ENCODE measurements around the gene RABL3. TPM values are rescaled to one million over a fixed set of nuclear protein-coding genes. Genes with fewer than 3 reads are reported as not detected.
A peak's percentile ranks its signal among the peaks of the same experiment; 100 is the strongest.
"Not testable (repeated sequence)": the region's sequence is repeated elsewhere in the genome, so short reads cannot be mapped to it uniquely, and the experiment has no call there.

The RABL3 gene
- total RNA-seq, 2 experiments from 2014 or later = 28.8 to 37.1 TPM

DNA sequence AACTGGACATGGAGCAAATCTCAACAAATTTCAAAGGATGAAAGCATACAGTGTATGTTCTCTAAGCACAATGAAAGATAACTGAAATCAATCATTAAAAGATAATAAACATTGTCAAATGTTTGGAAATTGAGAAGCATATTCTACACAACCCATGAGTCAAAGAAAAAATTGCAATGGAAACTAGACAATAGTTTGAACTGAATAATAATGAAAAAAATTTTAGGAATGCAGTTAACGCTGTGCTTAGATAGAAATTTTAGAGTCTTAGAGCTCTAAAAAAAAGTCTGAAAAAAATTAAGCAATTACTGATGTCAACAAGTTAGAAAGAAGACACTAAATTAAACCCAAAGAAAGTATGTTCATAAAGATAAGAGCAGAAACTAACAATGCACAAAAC is 15.5 kb downstream of the RABL3 start:
- H3K9me3 Mint-ChIP-seq = peaks cover 3% of the 10 kb centered on the region
- no peak overlapping the region for H3K4me3 Mint-ChIP-seq
- no peak overlapping the region for H3K27ac Mint-ChIP-seq
- peaks cover 49% of the 10 kb centered on the region for H3K36me3 Mint-ChIP-seq (ENCODE audit: low read depth)
- TF ChIP-seq CTCF (IDR thresholded peaks at IDR 0.05) = no peak
- H3K4me1 Mint-ChIP-seq (ENCODE audit: low read depth) = no peaks in the 10 kb centered on the region
- no peaks in the 10 kb centered on the region for H3K27me3 Mint-ChIP-seq
- ATAC-seq = no peak
- POLR2A ChIA-PET = no interaction called here
- DNase-seq = no peak
- CTCF ChIA-PET = no interaction called here
- intact Hi-C loops (cut with micrococcal nuclease) = no loop called here

DNA sequence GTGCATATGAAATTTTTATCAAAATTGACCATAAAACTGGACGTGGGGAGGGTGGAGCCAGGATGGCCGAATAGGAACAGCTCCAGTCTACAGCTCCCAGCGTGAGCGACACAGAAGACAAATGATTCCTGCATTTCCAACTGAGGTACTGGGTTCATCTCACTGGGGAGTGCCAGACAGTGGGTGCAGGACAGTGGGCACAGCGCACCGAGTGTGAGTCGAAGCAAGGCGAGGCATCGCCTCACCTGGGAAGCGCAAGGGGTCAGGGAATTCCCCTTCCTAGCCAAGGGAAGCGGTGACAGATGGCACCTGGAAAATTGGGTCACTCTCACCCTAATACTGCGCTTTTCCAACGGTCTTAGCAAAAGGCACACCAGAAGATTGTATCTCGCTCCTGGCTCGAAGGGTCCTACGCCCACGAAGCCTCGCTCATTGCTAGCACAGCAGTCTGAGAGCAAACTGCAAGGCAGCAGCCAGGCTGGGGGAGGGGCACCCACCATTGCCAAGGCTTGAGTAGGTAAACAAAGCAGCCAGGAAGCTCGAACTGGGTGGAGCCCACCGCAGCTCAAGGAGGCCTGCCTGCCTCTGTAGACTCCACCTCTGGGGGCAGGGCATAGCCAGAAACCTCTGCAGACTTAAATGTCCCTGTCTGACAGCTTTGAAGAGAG is 23.0 kb downstream of the RABL3 start:
- H3K27me3 Mint-ChIP-seq; POLR2A ChIA-PET; H3K9me3 Mint-ChIP-seq; CTCF ChIA-PET; intact Hi-C loops (cut with micrococcal nuclease); ATAC-seq: not testable (repeated sequence)
- H3K27ac Mint-ChIP-seq = peak overlapping the region; percentile 76
- peaks cover 37% of the 10 kb centered on the region for H3K36me3 Mint-ChIP-seq (ENCODE audit: low read depth)
- DNase-seq = peak; percentile 87
- H3K4me1 Mint-ChIP-seq (ENCODE audit: low read depth) = peaks cover 42% of the 10 kb centered on the region
- H3K4me3 Mint-ChIP-seq = peak overlapping the region; percentile 52

DNA sequence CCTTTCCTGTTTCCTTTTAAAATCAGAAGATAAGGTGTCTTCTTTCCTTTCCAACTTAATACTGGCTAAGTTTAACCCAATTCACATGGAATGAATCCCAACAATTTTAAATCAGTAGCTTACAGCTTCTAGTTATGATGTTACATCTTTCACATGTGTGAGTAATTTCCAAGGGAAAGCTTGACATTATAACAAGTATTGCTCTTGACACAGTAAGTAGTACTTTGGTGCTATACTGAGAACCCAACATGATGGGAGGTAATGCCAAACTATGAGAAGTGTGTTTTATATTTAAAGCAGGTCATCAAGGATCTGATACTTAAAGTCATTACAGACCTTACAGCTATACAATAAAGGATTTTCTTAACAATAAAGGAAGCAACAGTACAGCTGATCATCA is 29.1 kb downstream of the RABL3 start:
- ATAC-seq (no peak), DNase-seq (no peak)
- ChIA-PET CTCF (no interaction called here), POLR2A (no interaction called here)
- intact Hi-C loops (cut with micrococcal nuclease) = no loop called here
- Mint-ChIP-seq H3K27me3 (no peaks in the 10 kb centered on the region), H3K4me1 (ENCODE audit: low read depth) (peaks cover 13% of the 10 kb centered on the region), H3K27ac (no peak overlapping the region), H3K36me3 (ENCODE audit: low read depth) (peaks cover 4% of the 10 kb centered on the region), H3K4me3 (no peak overlapping the region), H3K9me3 (no peaks in the 10 kb centered on the region)
- TF ChIP-seq CTCF (IDR thresholded peaks at IDR 0.05) = no peak

DNA sequence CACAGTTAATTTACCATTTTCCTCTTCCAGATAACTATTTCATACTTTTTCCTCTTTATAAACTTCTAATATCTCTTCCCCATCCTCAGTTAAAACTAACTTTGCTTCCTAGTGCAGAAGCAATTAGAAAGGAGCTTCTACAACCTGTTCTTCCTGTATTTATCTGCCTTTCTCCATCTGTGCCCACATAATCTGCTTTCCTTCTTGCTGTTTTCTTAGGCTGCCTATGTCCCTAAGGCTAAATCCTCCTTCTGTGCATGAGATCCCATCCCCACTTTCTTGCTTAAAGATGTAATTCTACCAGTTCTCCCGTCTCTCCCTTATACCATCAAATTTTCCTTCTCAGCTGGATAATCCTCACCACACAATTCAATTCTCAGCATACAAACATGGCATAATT is 31.9 kb downstream of the RABL3 start:
- Mint-ChIP-seq H3K27me3 (no peaks in the 10 kb centered on the region), H3K27ac (no peak overlapping the region), H3K4me1 (ENCODE audit: low read depth) (peaks cover 7% of the 10 kb centered on the region), H3K9me3 (no peaks in the 10 kb centered on the region), H3K36me3 (ENCODE audit: low read depth) (peaks cover 13% of the 10 kb centered on the region), H3K4me3 (no peak overlapping the region)
- no peak for DNase-seq
- CTCF ChIA-PET = interaction anchor here (1.0 to 1.1 kb wide), 2 partner anchors 29 to 149 kb away, joined by 3 to 4 read pairs; no protein-coding TSS in a partner anchor
- intact Hi-C loops (cut with micrococcal nuclease) = no loop called here
- POLR2A ChIA-PET = no interaction called here
- TF ChIP-seq CTCF (IDR thresholded peaks at IDR 0.05) = no peak
- no peak for ATAC-seq

GRCh38 chr3:120708408-120708807 is 33.9 kb downstream of the RABL3 start:
- intact Hi-C loops (cut with micrococcal nuclease) = no loop called here
- ATAC-seq (no peak), DNase-seq (no peak)
- Mint-ChIP-seq H3K36me3 (ENCODE audit: low read depth) (peaks cover 27% of the 10 kb centered on the region), H3K27me3 (no peaks in the 10 kb centered on the region), H3K4me1 (ENCODE audit: low read depth) (no peaks in the 10 kb centered on the region), H3K9me3 (peaks cover 9% of the 10 kb centered on the region), H3K4me3 (no peak overlapping the region), H3K27ac (no peak overlapping the region)
- ChIA-PET POLR2A (no interaction called here), CTCF (interaction anchor here (1.5 kb wide), 1 partner anchor 147 kb away, joined by 3 read pairs; no protein-coding TSS in a partner anchor)
- no peak for TF ChIP-seq CTCF (IDR thresholded peaks at IDR 0.05)
